K562 (cell line): ENCODE measurements around the gene SHISA4. TPM values are rescaled to one million over a fixed set of nuclear protein-coding genes. Genes with fewer than 3 reads are reported as not detected.

Experiments used
- ASH1L ChIP-seq: fragments of 450-650 bp; IDR thresholded peaks from 2 replicates; pipeline ENCODE4 v1.6.1; 2018; ENCODE audit warnings: borderline replicate concordance, mild to moderate bottlenecking, low read depth; ENCODE audit not compliant: partially characterized antibody
- E2F4 ChIP-seq: sonication (generic); formaldehyde crosslinking; IDR thresholded peaks from 2 replicates; pipeline ENCODE4 v1.8.0; 2022; ENCODE audit warnings: mild to moderate bottlenecking, low read depth, missing genetic modification reagents
- GABPB2 ChIP-seq: fragments of 250-450 bp; sonication (Bioruptor Pico); conservative IDR thresholded peaks from 2 replicates; pipeline ENCODE4 v1.5.1; 2021; ENCODE audit warnings: mild to moderate bottlenecking
- MTA3 ChIP-seq: fragments of 450-650 bp; formaldehyde crosslinking; IDR thresholded peaks from 2 replicates; pipeline ENCODE4 v1.6.1; 2017; ENCODE audit warnings: mild to moderate bottlenecking, borderline replicate concordance
- NONO ChIP-seq, 2 experiments: fragments of 200-400 bp in 1 of 2; fragments of 450-650 bp in 1 of 2; formaldehyde crosslinking in 1 of 2; IDR thresholded peaks; 2 replicates each; pipeline ENCODE4 v1.6.1; 2017; ENCODE audit warnings: low read depth in 2 of 2, mild to moderate bottlenecking in 2 of 2, moderate library complexity in 2 of 2, low read length in 1 of 2
- RREB1 ChIP-seq: fragments of 250-450 bp; sonication (Bioruptor Pico); IDR thresholded peaks from 2 replicates; pipeline ENCODE4 v1.4.0; 2020
- SAP30 ChIP-seq: fragments of 200-600 bp; sonication (generic); IDR thresholded peaks from 2 replicates; pipeline ENCODE4 v1.6.1; 2012; ENCODE audit warnings: borderline replicate concordance, low read depth, mild to moderate bottlenecking, moderate library complexity, low read length, control low read depth, inconsistent platforms; ENCODE audit not compliant: insufficient read depth, poor library complexity, severe bottlenecking
- SIX5 ChIP-seq, 2 experiments: IDR thresholded peaks; 2 replicates each; pipeline ENCODE4 v1.6.1; 2011; ENCODE audit warnings: low read length in 2 of 2, borderline replicate concordance in 1 of 2, low read depth in 1 of 2, mild to moderate bottlenecking in 1 of 2, moderate library complexity in 1 of 2; ENCODE audit not compliant: insufficient read depth in 1 of 2
- TCF7 ChIP-seq: sonication (generic); IDR thresholded peaks from 2 replicates; pipeline ENCODE4 v1.6.1; 2016; ENCODE audit warnings: antibody characterized with exemption, borderline replicate concordance
- U2AF1 ChIP-seq: fragments of 200-400 bp; formaldehyde crosslinking; optimal IDR thresholded peaks from 2 replicates; pipeline ENCODE3; 2017; ENCODE audit warnings: mild to moderate bottlenecking, low read depth, low read length, moderate library complexity
- ZNF239 ChIP-seq: fragments of 250-450 bp; sonication (Bioruptor Pico); IDR thresholded peaks from 2 replicates; pipeline ENCODE4 v1.4.0; 2020; ENCODE audit warnings: mild to moderate bottlenecking
- ZNF75A ChIP-seq: fragments of 450-650 bp; formaldehyde crosslinking; IDR thresholded peaks from 2 replicates; pipeline ENCODE4 v1.4.0; 2020; ENCODE audit warnings: mild to moderate bottlenecking
- polyA plus RNA-seq, 8 experiments: library from polyadenylated mRNA; depleted of rRNA in 4 of 8; stranded (reverse) in 5 of 8; unstranded in 3 of 8; fragments of >200 nt; fragmentation: Nextera tagmentation in 2 of 8; fragmentation: Illumina TruSeq in 1 of 8; extraction: Ambion mirVana in 2 of 8; extraction: Trizol in 1 of 8; gene quantifications; 2 replicates each; pipeline versions ENCODE4 v1.2.1 to v1.2.3, GENCODE V29; 2011 to 2014; ENCODE audit warnings: inconsistent platforms in 1 of 8, missing spikeins in 1 of 8
- total RNA-seq, 7 experiments: library from RNA; depleted of rRNA in 6 of 7; stranded (reverse); fragments of >200 nt in 6 of 7; fragmentation: Illumina TruSeq in 2 of 7; extraction: Trizol in 2 of 7; gene quantifications; 2 replicates each; pipeline versions ENCODE4 v1.2.1 to v1.2.3, GENCODE V29; 2011 to 2021; ENCODE audit warnings: low replicate concordance in 1 of 7
- TF ChIP-seq, protein P1 (sequence below): fragments of 250-450 bp; sonication (Bioruptor Pico); IDR thresholded peaks from 2 replicates; pipeline ENCODE4 v1.4.0; 2020; ENCODE audit warnings: mild to moderate bottlenecking, moderate library complexity, borderline replicate concordance
- TF ChIP-seq, protein P2 (sequence below): fragments of 450-650 bp; IDR thresholded peaks from 2 replicates; pipeline ENCODE4 v1.6.1; 2016; ENCODE audit warnings: antibody characterized with exemption

SHISA4 gene
- total and polyA plus RNA-seq, 9 of the 15 experiments (the other 6 are each of a cell fraction or from before 2014, with no cell fraction given), result 0.15 to 0.95 (median 0.68) TPM; not detected in 2

GRCh38 chr1:201888282-201889089 lies at the start of gene SHISA4 (continued):
- TF ChIP-seq E2F4 (0 out of 2 replicates have a peak, but pooled peaks have one; percentile 49), RREB1 (CRISPR knock-in tag) (0 out of 2 replicates have a peak, but pooled peaks have one; percentile 34), ZNF75A (no peak), GABPB2 (no peak), SIX5 (IDR thresholded peaks at IDR 0.05; ENCODE audit: borderline replicate concordance in 1 of 2, insufficient read depth in 1 of 2, low read depth in 1 of 2, low read length in 2 of 2) (no peak), ZNF239 (CRISPR knock-in tag) (no peak), NONO (IDR thresholded peaks at IDR 0.05; ENCODE audit: low read depth in 2 of 2, low read length in 1 of 2) (no peak), U2AF1 (no peak), ASH1L (no peak), MTA3 (peak; percentile 70; the same call in 1 of the 2 replicates), TCF7 (no peak), SAP30 (peak; percentile 39)
- TF ChIP-seq, protein P1, sequence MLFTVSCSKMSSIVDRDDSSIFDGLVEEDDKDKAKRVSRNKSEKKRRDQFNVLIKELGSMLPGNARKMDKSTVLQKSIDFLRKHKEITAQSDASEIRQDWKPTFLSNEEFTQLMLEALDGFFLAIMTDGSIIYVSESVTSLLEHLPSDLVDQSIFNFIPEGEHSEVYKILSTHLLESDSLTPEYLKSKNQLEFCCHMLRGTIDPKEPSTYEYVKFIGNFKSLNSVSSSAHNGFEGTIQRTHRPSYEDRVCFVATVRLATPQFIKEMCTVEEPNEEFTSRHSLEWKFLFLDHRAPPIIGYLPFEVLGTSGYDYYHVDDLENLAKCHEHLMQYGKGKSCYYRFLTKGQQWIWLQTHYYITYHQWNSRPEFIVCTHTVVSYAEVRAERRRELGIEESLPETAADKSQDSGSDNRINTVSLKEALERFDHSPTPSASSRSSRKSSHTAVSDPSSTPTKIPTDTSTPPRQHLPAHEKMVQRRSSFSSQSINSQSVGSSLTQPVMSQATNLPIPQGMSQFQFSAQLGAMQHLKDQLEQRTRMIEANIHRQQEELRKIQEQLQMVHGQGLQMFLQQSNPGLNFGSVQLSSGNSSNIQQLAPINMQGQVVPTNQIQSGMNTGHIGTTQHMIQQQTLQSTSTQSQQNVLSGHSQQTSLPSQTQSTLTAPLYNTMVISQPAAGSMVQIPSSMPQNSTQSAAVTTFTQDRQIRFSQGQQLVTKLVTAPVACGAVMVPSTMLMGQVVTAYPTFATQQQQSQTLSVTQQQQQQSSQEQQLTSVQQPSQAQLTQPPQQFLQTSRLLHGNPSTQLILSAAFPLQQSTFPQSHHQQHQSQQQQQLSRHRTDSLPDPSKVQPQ (CRISPR knock-in tag), result no peak
- TF ChIP-seq, protein P2, sequence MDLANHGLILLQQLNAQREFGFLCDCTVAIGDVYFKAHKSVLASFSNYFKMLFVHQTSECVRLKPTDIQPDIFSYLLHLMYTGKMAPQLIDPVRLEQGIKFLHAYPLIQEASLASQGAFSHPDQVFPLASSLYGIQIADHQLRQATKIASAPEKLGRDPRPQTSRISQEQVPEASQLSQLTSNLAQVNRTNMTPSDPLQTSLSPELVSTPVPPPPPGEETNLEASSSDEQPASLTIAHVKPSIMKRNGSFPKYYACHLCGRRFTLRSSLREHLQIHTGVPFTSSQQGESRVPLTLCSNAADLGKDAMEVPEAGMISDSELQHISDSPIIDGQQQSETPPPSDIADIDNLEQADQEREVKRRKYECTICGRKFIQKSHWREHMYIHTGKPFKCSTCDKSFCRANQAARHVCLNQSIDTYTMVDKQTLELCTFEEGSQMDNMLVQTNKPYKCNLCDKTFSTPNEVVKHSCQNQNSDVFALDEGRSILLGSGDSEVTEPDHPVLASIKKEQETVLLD, result no peak
